PC-9 (cell line): ENCODE measurements around the gene TNFSF11. TPM values are rescaled to one million over a fixed set of nuclear protein-coding genes. Genes with fewer than 3 reads are reported as not detected.

Source experiments
- BruUV-seq: library from RNA; stranded (reverse); fragments of 400-500 nt; replicated peaks from 2 replicates; lab custom pipeline; 2021; lab: Mats Ljungman, UMichigan
- CTCF ChIA-PET: fragments of 300-600 bp; sonication (Branson Sonifier 250); formaldehyde crosslinking; loops from one replicate; lab custom pipeline; 2022; ENCODE audit warnings: antibody characterized with exemption; lab: Charles Lee
- POLR2A ChIA-PET: fragments of 300-600 bp; sonication (Branson Sonifier 250); formaldehyde crosslinking; loops from one replicate; lab custom pipeline; 2022; ENCODE audit warnings: antibody characterized with exemption; ENCODE audit not compliant: unreplicated experiment; lab: Charles Lee
- DNase-seq, 2 experiments: peaks; one replicate each; pipeline versions ENCODE4 v3.0.0 to v3.0.0-alpha.2; 2015 to 2022; ENCODE audit warnings: mixed read lengths in 1 of 2
- H2AFZ ChIP-seq: fragments of 200-600 bp; sonication (generic); 2 replicates; pipeline ENCODE4 v1.8.1; 2017; ENCODE audit warnings: antibody characterized with exemption
- H3F3A ChIP-seq: fragments of 200-600 bp; sonication (generic); 2 replicates; pipeline ENCODE4 v1.8.1; 2017; ENCODE audit warnings: antibody characterized with exemption, mild to moderate bottlenecking, low read depth; ENCODE audit not compliant: insufficient read depth
- H3K27ac ChIP-seq: fragments of 200-600 bp; sonication (generic); 2 replicates; pipeline ENCODE4 v1.6.1; 2016; ENCODE audit warnings: mixed run types
- H3K27me3 ChIP-seq: fragments of 200-600 bp; sonication (generic); 2 replicates; pipeline ENCODE4 v1.6.1; 2016; ENCODE audit warnings: low read depth, mixed run types; ENCODE audit not compliant: insufficient read depth
- H3K36me3 ChIP-seq: fragments of 200-600 bp; sonication (generic); 2 replicates; pipeline ENCODE4 v1.6.1; 2016; ENCODE audit warnings: low read depth, mixed run types
- H3K4me1 ChIP-seq: fragments of 200-600 bp; sonication (generic); replicated peaks from 2 replicates; pipeline ENCODE4 v1.6.1; 2016; ENCODE audit warnings: mixed run types; ENCODE audit not compliant: insufficient read depth
- H3K4me2 ChIP-seq: fragments of 200-600 bp; sonication (generic); 2 replicates; pipeline ENCODE4 v1.6.1; 2017; ENCODE audit warnings: mixed run types
- H3K4me3 ChIP-seq: fragments of 200-600 bp; sonication (generic); 2 replicates; pipeline ENCODE4 v1.6.1; 2016; ENCODE audit warnings: mixed run types
- H3K79me2 ChIP-seq: fragments of 200-600 bp; sonication (generic); 2 replicates; pipeline ENCODE4 v1.6.1; 2017; ENCODE audit warnings: low read depth, mixed run types
- H3K9me2 ChIP-seq: fragments of 200-600 bp; sonication (generic); 2 replicates; pipeline ENCODE4 v1.8.1; 2017; ENCODE audit warnings: mild to moderate bottlenecking; ENCODE audit not compliant: insufficient read depth
- H3K9me3 ChIP-seq: fragments of 200-600 bp; sonication (generic); 2 replicates; pipeline ENCODE4 v1.8.1; 2016; ENCODE audit warnings: low read depth; ENCODE audit not compliant: insufficient read depth
- H4K20me1 ChIP-seq: fragments of 200-600 bp; sonication (generic); 2 replicates; pipeline ENCODE4 v1.8.1; 2017; ENCODE audit not compliant: insufficient read depth
- CTCF ChIP-seq: fragments of 200-600 bp; sonication (generic); conservative IDR thresholded peaks from 2 replicates; pipeline ENCODE4 v1.6.1; 2017; ENCODE audit warnings: mixed run types, antibody characterized with exemption, mild to moderate bottlenecking, moderate library complexity
- EZH2 ChIP-seq: fragments of 200-600 bp; sonication (generic); IDR thresholded peaks from 2 replicates; pipeline ENCODE4 v1.8.0; 2017; ENCODE audit warnings: antibody characterized with exemption, low read depth
- intact Hi-C: fragments of 100-400 bp; cut with micrococcal nuclease; formaldehyde crosslinking; loops from one replicate; pipeline ENCODE4 v1.10.0; 2022; ENCODE audit not compliant: unreplicated experiment
- total RNA-seq: library from RNA; stranded (reverse); gene quantifications from 2 replicates; pipeline ENCODE4 v1.2.3, GENCODE V29; 2021

The TNFSF11 gene
- total RNA-seq, 1 experiment from 2014 or later = not detected

DNA sequence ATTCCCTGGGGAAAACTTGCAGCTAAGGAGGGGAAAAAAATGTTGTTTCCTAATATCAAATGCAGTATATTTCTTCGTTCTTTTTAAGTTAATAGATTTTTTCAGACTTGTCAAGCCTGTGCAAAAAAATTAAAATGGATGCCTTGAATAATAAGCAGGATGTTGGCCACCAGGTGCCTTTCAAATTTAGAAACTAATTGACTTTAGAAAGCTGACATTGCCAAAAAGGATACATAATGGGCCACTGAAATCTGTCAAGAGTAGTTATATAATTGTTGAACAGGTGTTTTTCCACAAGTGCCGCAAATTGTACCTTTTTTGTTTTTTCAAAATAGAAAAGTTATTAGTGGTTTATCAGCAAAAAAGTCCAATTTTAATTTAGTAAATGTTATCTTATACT is 33.6 kb downstream of the TNFSF11 start:
- Histone ChIP-seq H3K4me3 (no peak overlapping the region), H2AFZ (no peak overlapping the region), H3K27ac (no peak overlapping the region), H3K4me2 (no peak overlapping the region), H3K27me3 (no peaks in the 10 kb centered on the region), H3K9me3 (no peaks in the 10 kb centered on the region), H3K36me3 (no peaks in the 10 kb centered on the region), H3K79me2 (no peaks in the 10 kb centered on the region), H3K4me1 (no peaks in the 10 kb centered on the region), H3K9me2 (no peaks in the 10 kb centered on the region), H4K20me1 (no peaks in the 10 kb centered on the region), H3F3A (no peaks in the 10 kb centered on the region)
- BruUV-seq = no TSS peak
- ChIA-PET CTCF (no interaction called here), POLR2A (interaction anchor here (0.6 kb wide), 1 partner anchor 928 kb away, joined by 6 read pairs; no protein-coding TSS in a partner anchor)
- intact Hi-C loops = no loop called here
- TF ChIP-seq CTCF = no peak
- no peak for TF ChIP-seq EZH2
- no peak for DNase-seq

DNA sequence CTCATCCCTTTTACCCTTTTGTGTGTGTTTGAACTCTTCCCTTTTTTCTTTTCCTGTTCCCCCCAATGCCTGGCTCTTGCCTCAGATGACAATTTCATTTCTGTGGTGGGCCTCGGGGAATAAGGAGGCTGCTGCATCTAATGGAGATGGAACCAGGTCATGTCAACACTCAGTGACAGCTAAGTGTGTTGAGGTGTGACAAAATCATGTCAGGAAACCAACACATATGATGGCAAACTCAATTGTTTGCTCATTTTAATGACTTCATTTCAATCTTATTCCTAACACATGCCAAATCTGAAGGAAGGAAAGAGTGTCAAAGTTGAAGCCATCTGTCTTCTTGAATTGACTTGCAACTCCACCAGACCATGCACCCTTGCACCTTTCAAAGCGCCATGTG is 36.7 kb downstream of the TNFSF11 start:
- no peak for DNase-seq
- ChIA-PET CTCF (no interaction called here), POLR2A (no interaction called here)
- Histone ChIP-seq H3K4me2 (no peak overlapping the region), H3K27ac (no peak overlapping the region), H3K36me3 (no peaks in the 10 kb centered on the region), H3K79me2 (no peaks in the 10 kb centered on the region), H3K9me2 (no peaks in the 10 kb centered on the region), H3K27me3 (no peaks in the 10 kb centered on the region), H3F3A (no peaks in the 10 kb centered on the region), H2AFZ (no peak overlapping the region), H3K9me3 (no peaks in the 10 kb centered on the region), H3K4me1 (no peaks in the 10 kb centered on the region), H3K4me3 (no peak overlapping the region), H4K20me1 (no peaks in the 10 kb centered on the region)
- no peak for TF ChIP-seq EZH2
- TF ChIP-seq CTCF = no peak
- no TSS peak for BruUV-seq
- intact Hi-C loops = no loop called here

GRCh38 chr13:42611086-42611779 is 37.3 kb downstream of the TNFSF11 start:
- H2AFZ ChIP-seq = no peak overlapping the region
- H3K79me2 ChIP-seq = no peaks in the 10 kb centered on the region
- H3K27me3 ChIP-seq = no peaks in the 10 kb centered on the region
- no peaks in the 10 kb centered on the region for H4K20me1 ChIP-seq
- no peak overlapping the region for H3K27ac ChIP-seq
- H3K9me3 ChIP-seq = no peaks in the 10 kb centered on the region
- ChIA-PET POLR2A (no interaction called here), CTCF (no interaction called here)
- H3K9me2 ChIP-seq = no peaks in the 10 kb centered on the region
- TF ChIP-seq CTCF (no peak), EZH2 (no peak)
- intact Hi-C loops = no loop called here
- H3K36me3 ChIP-seq = no peaks in the 10 kb centered on the region
- H3K4me1 ChIP-seq = no peaks in the 10 kb centered on the region
- no peaks in the 10 kb centered on the region for H3F3A ChIP-seq
- BruUV-seq = no TSS peak
- no peak overlapping the region for H3K4me2 ChIP-seq
- DNase-seq = no peak
- no peak overlapping the region for H3K4me3 ChIP-seq
